NOMO-1 treated with dmso at 0.1 percent for 144 hours (cell line): ENCODE data around the gene TRPV4.
"Not testable (repeated sequence)": the region's sequence is repeated elsewhere in the genome, so short reads cannot be mapped to it uniquely, and the experiment has no call there.

Experiments used
- DNase-seq: peaks from one replicate; lab custom pipeline; 2025; ENCODE audit not compliant: unreplicated experiment; lab: John Stamatoyannopoulos, UW

Gene TRPV4

DNA sequence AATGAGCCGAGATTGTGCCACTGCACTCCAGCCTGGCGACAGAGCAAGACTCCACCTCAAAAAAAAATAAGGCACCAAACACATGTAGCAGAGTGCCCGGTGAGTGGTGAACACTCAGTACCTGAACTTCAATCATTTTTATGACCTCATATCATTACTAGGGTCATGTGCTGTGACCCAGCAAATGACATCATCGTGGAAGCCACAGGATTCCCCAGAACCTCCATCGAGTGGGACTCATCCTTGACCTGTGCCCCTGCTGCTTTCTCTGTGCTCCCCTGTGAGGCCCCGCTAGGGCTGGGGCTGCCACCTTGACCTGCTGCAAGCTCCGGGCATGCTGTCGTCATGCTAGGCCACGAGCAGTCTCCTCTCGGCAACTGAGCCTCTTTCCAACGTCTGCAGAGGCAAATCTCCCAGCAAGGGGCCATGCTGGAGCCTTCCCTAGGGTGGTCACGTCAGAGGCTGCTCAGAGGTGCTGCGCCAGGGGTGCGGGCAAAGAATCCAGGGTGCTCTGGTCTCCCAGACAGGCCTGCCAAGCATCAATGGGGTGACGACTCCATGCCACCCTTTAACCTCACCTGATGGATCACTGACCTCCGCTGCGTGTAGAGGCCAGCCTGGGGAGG lies 28.6 kb upstream of the TRPV4 start:
- no peak for DNase-seq

- DNase-seq = no peak
These were observed 27.8 kb upstream of the TRPV4 start for GRCh38 chr12:109860977-109861376.

DNA sequence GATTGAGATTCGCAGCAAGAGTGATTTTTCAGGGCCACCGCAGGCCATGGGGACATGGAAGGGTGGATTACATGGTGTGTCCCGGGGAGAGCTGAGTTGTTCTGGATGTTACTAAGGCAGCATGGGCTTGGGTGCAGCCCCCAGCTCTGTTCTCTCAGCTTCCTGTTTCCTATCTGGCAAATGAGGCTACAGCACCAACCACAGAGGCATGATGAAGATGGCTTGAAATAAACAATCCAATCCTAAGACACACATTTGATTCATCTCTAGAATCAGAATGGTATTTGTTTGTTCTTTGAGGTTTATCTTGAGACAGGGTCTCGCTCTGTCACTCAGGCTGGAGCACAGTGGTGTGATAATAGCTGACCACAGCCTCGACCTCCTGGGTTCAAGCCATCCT lies 25.6 kb upstream of the TRPV4 start:
- DNase-seq = no peak

DNA sequence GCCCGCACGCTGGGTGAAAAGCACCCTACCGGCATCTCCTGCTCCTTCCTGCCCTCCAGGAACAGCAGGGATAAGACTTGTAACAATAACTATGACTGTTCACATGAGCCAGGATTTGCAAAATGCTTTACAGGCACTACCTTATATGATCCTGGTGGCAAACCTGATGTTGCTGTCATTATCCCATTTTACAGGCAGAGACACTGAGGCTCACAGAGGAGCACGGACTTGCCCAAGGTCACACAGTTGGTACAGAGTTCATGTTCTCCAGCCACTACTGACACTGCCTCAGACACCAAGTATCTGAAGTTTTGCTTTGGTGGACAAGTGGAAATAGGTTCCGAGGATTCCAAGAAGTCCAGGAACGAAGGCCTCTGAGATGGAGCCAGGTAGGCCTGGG lies 24.5 kb upstream of the TRPV4 start:
- DNase-seq = no peak

DNA sequence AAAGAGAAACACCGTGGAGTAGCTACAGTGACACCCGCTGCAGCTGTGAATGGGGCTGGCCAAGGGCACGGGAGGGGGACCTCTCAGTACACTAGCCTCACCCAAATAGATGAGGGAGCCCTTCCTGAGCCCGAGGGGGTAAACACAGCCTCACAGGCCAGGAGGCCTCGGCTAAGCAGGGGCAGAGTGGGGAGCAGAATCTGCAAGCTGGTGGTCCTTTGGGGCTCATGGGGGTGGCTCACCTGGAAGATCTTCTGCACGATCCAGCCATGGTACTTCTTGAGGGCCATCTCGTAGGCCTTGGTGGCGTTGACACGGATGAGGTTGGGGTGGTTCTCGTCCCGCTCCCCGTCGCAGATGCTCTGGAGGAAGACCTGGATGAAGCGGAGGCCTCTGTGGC lies 22.2 kb upstream of the TRPV4 start:
- no peak for DNase-seq

DNA sequence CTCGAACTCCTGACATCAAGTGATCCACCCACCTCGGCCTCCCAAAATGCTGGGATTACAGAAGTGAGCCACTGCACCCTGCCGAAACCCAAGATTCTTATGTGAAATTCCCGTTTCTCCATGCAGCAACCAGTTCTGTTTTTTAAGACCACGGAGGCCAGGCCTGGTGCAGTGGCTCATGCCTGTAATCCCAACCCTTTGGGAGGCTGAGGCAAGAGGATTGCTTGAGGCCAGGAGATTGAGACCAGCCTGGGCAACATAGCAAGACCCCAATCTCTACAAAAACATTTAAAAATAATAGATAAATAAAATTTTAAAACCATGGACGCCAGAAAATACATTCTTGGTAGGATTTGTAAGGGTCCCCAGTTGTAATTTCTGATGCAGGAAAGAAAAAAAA lies 17.3 kb upstream of the TRPV4 start:
- not testable (repeated sequence) for DNase-seq

DNA sequence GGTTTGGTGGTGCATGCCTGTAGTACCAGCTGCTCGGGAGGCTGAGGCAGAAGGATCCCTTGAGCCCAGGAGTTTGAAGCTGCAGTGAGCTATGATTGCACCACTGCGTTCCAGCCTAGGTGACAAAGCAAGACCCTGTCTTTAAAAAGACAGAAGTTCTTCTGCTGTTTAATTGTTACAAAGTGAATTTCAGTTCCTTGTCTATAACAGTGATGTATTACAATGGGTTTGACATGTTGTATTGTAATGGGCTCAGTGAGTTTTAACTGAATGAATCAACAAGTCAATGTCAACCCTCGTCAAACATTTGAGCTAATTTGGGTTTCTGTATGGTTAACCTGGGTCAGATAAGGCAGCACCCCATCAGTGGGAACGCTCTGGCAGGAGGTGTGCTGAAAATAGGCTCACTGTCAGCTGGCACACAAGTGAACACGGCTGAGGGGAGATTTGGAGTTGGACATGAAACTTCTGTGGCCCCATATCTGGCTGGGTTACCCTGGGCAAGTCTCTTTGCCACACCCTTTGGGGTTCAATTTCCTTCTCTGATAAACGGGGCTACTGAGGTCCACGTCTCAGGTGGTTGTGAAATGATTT lies 14.0 kb upstream of the TRPV4 start:
- DNase-seq = peak; percentile 24

DNA sequence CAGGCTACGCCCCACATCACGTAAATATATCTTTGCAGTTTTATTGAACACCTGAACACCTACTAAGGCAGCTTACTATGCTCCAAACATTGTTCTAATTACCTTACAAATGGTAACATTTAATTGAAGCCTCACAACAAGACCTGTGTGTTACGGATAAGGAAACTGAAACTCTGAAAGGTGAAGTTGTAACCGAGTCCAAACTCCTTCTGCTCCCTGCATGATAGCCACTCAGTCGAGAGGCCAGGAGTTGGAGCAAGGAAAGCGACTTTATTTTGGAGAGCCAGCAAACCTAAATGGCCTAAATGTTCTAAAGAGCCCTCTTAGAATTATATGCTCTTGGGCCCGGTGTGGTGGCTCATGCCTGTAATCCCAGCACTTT lies 12.6 kb upstream of the TRPV4 start:
- DNase-seq = no peak

DNA sequence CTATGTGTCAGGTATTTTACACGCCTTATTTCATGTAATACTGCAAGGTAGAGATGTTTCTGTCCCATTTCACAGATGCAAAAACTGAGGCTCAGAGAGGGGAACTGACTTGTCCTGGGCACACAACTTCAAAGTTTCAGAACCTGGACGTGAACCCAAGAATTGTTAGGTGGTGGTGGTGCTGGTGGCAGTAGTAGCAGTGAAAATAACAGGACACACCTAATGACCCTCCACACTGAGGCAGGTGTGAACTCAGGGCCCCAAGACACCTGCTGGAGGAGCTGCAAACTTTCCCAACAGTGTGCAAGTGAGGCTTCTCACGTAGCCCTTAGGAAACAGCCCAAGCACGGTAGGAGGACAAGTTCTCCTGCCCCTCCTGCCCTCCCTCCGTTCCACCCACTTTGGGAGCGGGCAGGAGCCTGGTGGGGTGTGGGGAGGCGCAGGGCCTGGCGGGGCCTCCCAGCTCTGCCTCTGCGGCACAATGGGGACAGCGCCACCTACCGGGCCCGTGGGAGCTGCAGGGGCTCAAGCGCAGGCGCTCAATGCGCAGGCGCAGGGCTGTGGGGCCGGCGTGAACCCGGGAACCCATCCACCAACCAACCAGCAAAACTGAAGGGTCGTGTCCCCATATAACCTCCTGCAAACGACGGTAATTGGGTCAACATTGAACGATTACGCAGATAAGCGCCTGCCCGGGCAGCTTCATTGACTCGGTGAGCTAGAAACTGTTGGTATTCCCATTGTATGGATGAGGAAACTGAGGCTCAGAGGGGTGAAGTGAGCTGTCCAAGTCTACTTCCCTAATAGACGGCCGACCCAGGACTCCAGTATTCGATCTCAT lies 12.0 kb upstream of the TRPV4 start:
- DNase-seq = peak; percentile 74

DNA sequence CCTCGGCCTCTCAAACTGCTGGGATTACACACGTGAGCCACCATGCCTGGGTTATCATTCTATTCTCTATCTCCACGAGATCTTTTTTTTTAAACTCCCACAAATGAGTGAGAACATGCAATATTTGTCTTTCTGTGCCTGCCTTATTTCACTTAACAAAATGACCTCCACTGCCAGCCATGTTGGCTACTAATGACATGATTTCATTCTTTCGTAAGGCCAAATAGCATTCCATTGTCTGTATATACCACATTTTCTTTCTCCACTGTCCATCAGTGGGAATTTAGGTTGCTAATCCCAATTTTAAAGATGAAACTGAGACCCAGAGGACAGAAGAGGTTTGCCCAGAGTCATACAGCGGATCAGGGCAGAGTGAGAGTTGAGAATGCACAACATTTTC lies 10.9 kb upstream of the TRPV4 start:
- no peak for DNase-seq

DNA sequence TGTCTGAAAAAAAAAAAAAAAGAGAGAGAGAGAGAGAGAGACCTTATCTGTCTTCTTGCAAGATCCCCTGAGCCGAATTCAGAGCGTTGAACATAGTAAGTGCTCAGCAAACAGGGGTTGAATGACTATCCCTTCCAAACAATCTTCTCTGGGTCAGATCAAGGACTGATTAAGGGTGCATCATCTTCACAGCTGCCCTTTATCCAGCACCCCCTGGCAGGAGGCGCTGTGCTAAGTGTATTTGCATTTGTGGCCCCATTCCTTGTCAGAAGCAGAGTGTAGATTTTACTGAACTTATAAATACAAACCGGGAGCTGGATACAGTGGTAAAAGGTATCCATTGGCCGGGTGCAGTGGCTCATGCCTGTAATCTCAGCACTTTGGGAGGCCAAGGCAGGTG lies 8.8 kb upstream of the TRPV4 start:
- DNase-seq = no peak

DNA sequence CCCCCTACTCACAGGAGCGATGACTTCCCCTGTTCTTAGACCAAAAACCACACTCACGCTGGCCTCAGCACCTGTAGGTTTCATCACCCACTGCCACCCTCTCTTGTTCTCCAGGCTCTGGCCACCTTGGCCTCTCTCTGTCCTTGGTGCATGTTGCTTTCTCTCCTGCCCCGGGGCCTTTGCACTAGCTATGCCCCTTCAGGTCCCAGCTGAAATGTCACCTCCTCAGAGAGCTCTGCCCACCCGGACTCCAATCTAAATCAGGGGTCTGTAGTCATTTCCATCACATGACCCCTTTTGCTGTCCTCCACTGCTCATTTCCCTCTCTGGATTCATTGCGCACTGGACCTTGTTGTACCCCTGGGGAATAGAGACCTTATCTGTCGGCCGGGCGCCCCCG lies 8.2 kb upstream of the TRPV4 start:
- DNase-seq = no peak

- DNase-seq = no peak
These were observed 7.3 kb upstream of the TRPV4 start for GRCh38 chr12:109840305-109841074.

DNA sequence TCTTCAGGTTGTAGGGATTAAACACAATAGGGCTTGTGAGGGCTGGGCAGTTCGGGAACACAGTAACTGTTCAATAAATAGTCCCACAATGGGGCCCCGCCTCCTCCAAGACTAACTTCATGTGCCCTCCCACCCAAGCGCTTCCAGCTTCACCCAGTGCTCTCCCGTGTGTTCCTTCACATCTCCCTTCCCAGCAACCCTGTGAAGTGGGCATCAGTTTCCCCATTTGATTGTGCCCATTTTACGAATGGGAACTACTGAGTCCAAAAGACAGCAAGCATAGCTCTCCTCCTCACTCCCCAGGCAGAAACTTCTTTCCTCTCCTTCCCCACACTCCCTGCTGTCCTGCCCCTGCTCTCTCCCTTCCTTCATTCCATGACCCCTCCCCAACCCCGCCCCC lies 6.2 kb upstream of the TRPV4 start:
- no peak for DNase-seq

DNA sequence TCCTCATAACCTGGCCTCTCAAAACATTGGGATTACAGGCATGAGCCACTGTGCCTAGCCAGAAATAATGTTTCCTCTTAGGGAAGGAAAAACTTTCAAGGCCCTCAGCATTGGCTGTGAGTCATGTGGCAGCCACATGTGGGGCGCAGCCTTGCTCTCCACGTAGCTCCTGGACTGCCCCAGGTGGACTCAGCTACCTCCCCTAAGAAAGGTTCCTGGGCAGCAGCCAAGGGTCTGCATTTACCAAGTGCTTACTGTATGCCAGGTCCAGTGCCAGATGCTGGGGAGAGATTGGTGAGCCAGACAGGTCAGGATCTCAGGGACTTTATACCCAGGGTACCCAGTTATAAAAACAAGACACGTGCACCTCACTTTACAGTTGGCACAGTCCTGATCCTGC lies 3.7 kb upstream of the TRPV4 start:
- no peak for DNase-seq

- no peak for DNase-seq
These were observed 2.6 kb upstream of the TRPV4 start for GRCh38 chr12:109835827-109836226.

DNA sequence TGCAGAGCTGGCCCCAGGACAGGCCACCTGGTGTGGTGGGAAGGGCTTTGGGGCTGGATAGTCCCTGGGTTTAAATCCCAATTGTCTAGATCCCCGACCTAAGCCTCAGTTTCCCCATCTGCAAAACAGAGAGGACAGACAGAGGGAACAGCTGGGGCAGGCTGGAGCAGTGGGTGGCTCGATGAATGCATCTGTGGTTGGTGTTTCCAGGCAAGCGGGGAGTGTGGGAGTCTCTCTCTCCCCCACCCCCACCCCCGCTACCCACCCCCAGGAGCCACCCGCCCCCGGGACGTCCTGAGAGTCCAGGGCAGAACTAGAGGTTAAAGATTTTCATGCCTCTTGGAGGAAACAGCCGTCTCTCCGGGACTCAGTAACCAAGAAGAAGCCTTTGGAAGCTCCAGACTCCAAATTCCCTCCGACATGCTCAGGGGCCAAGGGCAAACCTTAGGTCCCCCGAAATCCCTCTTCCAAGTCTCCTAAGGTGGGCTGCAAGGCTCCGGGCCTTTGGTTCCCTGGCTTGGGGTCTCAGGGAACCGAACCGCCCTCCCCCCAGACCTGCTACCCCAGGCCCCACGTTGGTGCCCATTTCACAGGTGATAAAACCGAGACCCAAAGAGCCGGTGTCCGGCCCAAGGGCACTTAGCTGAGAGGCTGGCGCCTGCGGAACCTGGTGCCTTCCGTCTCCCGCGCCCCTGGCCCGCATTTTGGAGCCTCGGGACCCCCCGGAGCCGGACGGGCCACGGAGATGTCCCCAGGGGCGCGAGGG lies 474 bp downstream of the TRPV4 start:
- DNase-seq = no peak

GRCh38 chr12:109831929-109832328 lies 1.3 kb downstream of the TRPV4 start:
- DNase-seq = no peak

- DNase-seq = no peak
These were observed 1.8 kb downstream of the TRPV4 start for GRCh38 chr12:109831365-109831764.

GRCh38 chr12:109830718-109831117 lies 2.5 kb downstream of the TRPV4 start:
- no peak for DNase-seq

- no peak for DNase-seq
These were observed 2.9 kb downstream of the TRPV4 start for GRCh38 chr12:109830267-109830666.
